ENCODE data around the gene PPIL4.

DNA sequence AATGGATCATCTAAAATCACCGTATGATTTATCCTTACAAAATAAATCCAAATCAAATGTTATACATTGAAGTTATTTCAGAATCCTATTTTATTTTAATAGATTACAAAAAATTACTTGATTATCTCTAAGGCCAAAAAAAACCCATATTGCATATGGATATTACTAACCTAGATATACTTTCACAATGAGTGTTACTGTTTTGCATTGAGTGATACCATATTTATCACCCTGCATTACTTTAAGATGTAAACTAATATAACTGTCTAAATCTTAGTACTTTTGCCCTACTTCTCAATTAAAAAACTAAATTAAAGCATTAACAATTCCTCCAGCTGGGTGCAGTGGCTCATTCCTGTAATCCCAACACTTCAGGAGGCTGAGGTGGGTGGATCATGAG is 11.1 kb downstream of the PPIL4 start:
- TF ChIP-seq GATA3 (IDR thresholded peaks at IDR 0.05; ENCODE audit: low read depth, low read length) (no peak), GATA2 (IDR thresholded peaks at IDR 0.05; ENCODE audit: low read depth, low read length) (no peak)
